Fibroblast of peridontal ligament (primary cell): ENCODE results near the gene HOXA9.

Experiments
- DNase-seq: peaks from one replicate; pipeline ENCODE4 v3.0.0-alpha.2; 2010; ENCODE audit errors: extremely low read depth

Gene HOXA9

DNA sequence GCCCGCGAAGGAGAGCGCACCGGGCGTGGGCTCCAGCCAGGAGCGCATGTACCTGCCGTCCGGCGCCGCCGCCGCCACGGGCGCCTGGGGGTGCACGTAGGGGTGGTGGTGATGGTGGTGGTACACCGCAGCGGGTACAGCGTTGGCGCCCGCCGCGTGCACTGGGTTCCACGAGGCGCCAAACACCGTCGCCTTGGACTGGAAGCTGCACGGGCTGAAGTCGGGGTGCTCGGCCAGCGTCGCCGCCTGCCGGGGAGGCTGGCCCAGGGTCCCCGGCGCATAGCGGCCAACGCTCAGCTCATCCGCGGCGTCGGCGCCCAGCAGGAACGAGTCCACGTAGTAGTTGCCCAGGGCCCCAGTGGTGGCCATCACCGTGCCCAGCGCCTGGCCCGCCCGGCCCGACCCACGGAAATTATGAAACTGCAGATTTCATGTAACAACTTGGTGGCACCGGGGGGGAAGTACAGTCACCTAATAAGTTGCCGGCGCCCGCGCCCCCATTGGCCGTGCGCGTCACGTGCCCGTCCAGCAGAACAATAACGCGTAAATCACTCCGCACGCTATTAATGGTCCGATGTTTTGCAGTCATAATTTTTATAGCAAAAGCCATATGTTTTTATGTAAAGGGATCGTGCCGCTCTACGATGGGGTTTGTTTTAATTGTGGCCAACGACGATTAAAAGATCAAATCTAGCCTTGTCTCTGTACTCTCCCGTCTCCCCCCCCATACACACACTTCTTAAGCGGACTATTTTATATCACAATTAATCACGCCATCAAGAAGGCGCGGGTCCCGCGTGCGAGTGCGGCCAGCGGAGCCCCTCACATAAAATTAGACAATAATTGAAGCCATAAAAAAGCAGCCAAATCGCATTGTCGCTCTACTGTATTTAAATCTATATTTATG lies at the start of gene HOXA9:
HOXA9 (minus strand) TSS at position 449 of the 907 bp plus-strand sequence; CDS start at position 369, 80 bp downstream.
- DNase-seq: no peak

DNA sequence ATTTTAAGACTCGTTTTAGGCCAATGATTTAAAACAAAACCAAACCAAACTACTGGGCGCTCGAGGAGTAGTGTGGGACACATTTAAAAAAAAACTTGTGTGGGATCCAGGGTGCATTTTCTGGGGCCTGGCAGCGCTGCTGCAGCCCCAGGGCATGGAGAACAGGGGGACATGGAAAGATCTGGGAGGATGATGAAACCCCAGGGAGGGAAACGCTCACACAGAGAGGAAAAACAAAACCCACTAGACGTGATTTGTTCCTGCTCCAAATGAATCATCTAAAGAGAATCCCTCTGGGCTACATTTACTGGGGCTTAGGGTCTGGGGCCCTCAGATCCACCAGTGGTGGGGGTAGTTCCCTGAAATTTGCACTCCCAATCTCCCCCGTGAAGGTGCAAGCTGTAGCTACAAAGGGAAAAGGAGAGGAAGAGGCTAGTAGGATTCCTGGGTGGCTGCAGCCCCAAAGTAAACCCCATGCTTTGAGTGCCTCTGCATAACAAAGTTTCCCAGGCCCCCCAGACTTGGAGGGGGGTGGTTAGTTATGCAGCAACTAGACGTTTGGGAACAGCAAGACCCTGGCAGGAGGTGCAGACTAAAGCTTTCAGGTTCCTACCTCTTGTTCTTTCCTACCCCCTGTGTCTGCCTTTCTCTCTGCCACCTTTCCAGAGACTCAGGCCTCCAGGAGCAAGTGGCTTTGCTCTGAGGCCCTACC lies 49.1 kb upstream of the HOXA9 start:
- no peak for DNase-seq

DNA sequence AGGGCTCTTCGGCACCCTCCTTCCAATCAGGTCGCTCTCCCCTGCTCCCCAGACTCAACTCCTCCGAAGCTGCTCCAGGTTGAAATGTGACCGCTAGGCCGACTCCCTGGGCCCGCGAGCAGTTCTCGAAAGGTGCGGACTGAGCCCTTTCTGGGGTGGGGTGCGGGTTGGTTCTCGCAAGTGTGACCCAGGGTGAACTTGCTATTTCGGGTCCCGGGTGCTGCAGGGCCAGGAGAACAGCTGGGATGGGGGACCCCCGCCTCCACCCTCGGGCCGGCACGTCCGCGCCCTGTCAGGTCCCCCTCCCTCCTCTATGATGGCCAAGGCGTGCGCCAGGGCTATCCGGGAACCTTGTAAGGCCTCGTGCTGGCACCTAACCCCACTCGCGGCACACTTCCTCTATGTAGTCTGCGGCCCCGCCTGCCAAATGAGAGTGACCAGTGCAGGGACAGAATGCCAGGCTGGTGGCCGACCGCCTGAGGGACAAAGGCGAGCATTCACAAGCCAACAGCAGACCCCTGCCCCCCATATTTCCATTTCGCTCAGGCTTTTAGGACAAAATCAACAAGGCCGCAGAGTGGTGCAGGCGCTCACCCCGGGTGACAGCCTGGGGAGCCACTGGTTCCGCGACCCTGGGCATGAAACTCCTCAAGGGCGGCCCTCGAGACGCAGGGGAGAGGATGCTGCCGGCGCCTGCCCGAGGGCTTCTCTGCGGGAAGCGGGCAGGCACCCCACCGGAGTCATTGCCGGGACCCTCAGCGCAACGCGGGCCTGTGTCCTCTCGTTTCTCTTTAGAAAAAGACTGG lies 48.3 kb upstream of the HOXA9 start:
- DNase-seq: no peak

DNA sequence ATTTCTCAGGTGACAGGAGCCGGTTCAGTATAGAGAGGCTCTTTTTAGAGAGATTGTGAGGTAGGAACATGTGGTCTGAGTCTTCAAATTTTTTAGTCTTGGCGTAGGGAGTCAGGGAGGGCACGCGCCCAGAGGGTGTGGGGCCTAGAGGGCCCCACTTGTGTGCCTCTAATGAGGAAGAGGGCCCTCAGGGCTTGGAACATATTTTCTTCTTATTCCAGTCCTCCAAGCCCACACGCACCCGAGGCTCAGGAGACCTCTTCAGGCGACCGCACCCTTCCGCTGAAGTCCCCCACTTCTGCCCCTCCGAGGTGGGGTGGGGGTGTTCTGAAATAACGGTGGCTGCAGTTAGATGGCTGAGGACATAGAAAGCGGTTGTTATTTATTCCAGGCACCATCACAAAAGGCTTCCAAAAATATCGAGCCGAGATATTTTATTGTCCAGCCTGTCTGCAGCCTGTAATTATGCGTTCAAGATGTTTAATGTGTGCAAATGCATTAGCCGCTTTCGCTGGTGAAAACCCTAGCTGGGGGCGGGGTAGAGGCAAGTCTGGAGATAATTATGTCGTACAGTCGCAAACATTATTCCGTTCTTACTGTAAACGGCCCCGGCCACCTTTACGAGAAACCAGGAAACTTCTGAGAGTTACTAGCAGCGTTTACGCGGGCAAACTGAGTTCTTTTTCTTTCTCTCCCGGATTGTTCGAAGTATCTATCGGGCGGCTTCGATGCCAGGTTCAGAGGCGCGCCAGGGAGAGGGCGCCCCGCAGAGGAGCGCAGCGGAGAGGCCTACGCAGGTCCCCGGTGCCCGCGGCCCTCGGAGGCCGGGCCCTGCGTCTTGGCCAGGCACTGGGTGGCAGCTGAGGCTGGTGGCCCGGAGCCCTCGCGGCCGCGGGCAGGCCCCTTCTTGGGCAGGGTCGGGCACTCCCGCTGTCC lies 47.4 kb upstream of the HOXA9 start:
- no peak for DNase-seq

DNA sequence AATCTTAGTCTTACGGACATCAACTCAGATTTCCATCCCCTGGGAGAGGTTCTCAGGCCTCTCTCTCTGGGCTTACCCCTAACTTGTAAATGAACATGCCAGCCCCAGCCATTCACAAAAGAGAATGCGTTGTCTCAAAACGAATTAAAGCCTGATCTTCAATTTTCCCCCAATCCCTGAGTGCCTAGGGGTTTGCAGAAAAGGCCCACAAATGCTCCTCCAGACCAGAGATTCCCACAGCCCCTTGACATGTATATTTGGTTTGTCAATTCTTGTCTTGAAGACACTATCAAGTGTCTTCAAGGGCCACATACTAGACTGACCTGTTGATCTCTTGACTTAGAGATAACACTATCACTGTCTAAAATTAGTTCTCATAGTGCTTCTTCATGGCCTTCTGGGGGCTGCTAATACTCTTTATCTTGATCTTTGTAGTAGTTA lies 46.4 kb upstream of the HOXA9 start:
- DNase-seq: no peak

DNA sequence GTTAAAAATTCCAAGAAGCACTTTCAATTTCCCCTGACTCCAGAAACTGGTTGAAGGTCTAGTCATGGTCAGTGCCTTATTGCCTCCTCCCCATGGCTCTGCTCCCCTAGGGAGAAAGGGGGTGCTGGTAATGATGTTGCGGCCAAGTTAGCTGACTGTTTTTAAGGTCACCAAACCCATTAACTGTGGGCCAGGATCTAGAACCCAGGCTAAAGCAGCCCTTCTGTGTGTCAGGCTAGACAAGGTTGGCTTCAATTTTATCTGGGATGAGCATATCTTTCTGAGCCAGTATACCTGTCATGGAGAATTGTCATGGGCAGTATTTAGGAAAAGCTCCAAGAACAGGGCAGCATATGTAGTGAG lies 45.7 kb upstream of the HOXA9 start:
- DNase-seq: no peak

DNA sequence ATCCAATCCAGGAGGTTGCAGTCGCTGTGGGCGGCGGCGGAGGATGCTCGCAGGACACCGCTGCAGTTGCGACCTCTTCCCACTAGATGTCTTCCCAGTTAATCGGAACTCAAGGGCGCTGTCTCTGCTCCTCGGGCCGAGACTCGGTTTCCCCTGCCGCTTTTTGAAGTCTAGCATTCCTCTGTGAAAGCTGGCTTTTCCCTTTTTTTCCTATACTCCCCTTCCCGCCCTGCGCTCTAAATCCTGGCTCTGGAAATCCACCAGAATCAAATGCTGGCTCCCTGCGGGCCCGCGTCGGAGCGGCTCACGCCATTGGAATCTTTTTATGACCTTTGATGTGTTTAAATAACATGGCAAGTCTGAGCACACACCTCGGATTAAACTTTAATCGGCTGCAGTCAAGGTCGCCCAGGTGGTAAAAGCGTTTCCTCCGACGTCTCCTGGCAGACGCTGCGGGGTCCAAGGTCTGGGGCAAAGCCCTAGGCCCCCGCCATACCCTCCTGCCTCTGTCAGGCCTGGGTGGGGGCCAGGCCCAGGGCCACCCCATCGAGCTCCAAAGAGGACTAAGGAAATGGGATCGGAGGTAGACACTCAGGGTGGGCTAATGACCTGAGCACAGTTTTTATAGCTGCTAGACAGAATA lies 45.2 kb upstream of the HOXA9 start:
- DNase-seq: peak; percentile 25

DNA sequence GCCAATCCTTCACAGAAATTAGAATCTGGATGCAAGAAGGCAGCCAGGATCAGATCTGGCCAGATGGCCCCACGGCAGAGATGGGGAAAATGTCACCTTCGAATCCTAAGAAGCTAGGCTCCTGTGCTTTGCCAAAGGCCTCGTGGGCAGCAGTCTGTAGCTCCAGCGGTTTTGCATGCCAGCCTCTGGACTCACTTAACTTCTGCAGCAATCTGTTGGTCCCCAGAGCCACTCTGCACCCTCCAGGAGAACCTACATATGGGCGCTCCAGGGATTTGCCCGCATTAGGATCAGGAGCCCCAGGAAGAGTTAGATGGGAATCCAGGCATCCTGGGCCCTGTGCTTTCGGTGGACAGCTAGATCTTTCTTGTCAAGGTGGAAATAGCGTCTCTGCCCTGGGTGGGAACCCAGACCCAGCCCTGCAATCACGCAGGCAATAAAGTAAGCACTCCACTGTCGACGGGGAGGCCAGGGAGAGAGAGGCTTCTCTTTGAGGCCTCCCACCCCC lies 44.6 kb upstream of the HOXA9 start:
- no peak for DNase-seq

DNA sequence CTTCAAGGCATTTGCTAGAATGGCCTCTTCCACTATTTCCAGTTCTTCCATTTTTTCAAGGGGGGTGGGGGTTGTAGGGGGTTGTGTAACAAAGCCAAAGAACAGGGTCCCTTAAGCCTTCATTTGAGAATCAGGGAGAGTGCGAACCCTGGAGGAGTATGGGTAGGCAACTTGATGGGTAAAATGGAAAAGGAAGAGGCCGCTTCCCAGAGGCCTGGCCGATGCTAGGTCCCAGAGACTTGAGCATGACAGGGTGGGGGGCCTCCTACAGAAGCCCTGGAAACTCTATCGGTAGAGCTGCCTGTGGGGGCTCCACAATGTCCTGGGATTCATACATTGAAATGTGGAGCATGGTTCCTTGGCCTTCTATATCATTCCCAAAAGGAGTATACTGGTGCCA lies 43.7 kb upstream of the HOXA9 start:
- DNase-seq: no peak

DNA sequence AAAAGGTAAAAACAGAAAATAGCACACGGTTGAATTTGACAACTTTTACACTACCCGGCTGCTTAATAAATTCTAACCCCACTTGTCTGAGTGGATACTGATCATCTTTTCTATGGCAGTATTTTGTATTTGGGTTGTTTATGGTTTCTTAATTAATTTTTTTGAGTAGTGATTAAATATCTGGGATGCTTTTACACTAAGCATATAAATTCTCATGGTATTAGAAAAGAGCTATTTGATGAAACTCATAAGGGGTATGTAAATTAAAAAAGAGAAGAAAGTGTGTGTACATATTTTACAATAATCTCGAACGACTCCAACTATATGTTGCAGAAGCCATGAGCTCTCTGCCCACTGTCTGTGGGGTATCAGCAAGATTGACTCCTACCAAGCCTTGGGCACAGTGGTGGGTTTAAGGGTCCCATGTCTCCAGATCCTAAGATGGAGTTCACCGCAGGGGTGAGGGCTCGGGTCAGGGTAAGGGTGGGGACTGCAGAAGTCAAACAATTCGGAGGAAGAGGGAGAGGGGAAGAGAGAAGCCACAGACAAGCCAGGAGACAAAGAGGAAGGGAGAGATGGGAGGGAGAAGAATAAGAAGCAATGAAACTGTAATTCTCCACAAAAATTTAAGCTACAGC lies 42.1 kb upstream of the HOXA9 start:
- no peak for DNase-seq

DNA sequence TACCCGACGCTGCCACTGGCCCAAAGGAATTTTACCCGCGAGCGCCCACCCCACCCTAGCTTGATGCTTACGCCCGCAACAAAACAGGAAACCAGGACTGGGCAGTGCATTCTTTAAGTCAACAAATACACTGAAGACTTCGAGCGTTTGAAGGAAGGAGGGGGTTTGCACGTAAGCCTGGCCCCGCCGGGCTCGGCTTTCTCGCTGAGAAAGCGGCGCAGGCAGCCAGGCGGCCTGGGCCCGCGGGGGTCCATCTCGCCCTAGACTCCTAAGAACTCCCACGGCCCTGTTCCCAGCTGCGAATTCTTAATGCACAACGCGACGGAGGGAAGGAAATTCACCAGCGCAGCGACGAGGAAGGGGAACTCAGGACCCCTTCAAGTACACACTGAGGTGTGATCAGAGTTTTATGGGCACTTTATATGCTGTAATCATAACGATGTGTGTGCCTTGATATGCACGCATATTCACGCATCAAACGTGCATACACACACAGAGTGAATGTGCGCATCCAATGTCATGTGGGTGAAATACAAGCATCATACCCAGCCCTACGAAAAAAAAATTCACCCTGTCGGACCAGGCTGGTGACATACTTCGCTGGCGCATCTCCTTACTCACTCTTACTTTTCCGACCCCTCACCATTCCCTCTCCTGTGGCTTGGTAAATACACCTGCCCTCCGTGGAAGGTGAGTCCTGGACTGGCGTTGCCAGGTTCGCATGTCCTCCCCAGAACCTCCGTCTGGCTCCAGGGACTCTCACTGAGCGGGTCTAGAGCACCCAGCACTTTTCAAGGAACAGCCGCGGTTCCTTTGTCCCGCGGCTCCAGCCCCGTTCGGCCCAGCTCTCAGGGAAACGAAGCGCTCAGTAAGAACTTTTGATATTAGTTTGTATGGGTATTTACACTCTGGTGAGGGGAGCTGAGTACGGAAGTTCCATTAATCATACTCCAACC lies 40.3 kb upstream of the HOXA9 start:
- no peak for DNase-seq

DNA sequence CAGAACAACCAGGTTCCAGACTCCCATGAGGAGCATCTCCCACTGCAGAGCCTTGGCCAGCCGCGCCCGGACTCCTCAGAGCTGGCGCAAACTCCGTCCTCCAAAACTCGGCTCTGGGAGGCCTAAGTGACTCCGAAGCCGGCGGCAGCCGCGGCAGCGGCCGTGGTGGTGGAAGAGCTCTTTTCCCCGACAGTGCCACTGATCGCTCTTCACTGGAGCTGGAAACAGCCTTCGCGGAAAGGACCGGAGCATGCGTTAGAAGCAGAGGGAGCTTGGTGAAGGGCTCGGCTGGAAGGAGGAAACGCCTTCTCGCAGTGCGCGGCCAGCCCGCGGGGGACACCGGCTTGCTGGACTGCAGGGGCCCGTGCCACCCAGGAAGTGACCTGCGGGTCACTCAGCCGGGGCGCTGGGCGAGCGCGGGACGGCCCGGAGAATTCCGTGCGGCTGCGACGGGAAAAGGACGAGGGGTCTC lies 39.5 kb upstream of the HOXA9 start:
- no peak for DNase-seq

DNA sequence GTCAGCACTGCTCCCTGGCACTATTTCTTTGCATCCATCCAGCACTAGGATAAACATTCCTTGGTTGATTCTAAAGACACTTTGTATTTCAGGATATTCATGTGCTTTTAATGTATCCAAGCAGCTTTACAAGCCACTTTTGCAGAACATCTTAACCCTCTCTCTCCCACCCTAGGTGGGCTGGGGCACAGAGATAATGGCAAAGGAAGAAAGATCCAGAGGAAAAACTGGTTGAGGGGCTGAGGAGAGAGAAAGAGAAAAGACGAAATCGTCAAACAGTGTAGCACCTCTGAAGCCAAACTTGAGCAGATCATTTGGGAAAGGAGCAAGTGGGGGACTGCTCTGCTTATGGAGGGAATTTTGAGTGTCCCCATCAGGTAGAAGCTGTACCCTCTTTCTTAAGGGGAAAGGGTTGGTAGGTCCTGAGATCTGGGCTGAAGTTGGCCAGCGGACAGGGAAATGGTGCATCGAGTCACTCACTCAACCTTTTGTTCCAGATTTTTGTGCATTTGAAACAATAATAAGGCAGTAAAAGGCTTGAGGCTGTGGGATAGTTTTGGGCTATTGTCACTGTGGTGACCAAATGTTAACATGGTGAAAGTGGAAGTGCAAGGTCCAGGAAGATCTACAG lies 38.7 kb upstream of the HOXA9 start:
- no peak for DNase-seq

DNA sequence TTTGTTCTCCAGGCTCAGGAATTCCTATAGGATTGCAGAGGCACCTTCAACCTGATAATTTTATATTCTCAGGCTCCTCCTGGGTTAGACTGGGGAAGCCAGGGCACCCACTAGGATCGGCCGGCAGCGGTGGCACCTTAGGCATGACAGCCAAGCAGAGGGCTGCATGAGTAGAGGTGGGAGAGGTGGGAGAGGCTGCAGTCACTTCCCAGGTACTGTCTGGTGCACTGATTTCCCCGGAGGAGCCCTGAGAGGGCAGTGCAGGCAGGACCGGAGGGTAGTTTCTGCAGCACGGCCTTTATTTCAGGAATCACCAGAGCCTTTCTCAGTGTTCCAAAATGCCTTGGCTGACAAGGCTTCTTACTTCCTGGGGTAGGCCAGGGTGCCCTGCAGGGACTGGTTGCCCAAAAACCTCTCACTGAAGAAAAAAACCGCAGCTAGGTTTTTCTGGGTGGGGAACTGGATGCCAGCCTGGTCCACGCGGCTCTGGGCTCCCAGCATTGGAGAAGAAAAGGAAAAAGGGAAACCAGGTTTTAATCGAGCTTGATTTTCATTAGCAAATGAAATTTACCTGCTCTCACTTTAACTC lies 38.1 kb upstream of the HOXA9 start:
- no peak for DNase-seq

DNA sequence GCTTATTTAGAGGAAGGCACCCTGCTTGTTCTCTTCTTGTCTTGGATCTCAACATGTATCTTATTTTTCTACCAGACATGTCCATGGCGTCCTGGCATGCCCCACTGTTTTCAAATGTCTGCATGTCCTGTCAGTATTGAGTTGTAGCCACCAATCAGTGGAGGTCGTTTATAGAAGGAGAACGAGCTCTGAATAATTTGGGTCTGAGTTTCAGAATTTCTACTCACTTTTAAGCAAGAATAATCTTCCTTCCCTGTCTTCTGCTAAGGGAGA lies 37.5 kb upstream of the HOXA9 start:
- no peak for DNase-seq

DNA sequence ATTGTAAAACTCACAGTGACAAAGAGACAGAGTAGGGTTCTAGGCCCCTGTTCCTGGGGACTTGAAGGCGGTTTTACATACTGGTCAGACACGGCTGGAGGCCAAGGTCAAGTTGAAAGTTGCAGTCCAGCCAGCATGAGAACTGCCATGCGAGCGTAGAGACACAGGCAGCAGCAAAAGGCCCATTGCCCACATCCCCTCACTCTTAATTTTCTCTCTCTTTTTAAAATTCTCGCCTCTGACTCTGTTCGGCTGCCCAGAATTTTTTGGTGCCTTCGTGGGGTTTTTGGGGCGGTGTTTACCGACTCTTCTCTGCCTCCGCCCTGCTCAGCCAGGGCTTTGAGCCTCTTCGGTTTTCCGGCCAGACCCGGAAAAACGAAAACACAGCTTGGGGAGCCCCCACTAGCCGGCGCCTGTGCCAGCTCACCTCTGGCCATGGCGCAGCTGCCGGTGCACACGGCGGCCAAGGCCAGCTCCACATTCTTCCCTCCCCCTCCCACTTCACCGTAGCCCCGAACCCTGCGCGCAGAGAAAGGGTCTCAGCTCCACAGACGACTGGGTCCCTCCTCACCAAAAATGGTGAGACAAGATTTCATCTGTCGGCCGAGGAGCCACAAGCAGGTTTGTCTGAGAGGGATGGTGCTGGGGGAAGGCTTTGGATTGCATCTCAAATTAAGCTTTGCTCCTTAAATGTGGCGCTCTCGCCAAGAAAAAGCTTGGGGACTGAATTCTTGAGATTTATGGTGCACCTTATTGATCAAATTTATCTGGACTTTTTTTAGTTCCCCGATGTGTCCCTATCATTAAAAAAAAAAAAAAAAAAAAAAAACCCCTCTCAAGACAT lies 36.9 kb upstream of the HOXA9 start:
- no peak for DNase-seq

DNA sequence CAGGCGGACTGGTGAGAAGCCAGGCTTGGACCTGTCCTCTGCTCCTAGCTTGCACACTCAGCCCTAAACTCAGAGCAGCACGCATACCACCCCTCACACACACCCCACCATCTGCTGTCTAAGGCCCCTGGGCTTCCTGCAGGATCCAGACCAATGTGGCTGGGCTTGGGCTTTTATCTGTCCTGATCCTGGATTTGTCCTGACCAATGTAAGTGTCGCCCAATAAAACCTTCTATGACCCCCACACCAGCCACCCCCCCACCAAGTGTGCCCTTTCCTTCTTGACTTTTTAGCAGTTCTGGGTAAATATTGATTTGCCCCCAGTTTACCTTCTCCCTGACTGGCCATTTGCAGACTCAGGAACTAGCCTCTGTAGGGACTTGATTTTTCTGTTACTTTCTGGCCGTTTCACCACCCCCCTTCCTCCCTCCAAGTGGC lies 36.3 kb upstream of the HOXA9 start:
- DNase-seq: no peak
